ELR (cell line): ENCODE measurements around the gene EDIL3.
"Not testable (repeated sequence)": the region's sequence is repeated elsewhere in the genome, so short reads cannot be mapped to it uniquely, and the experiment has no call there.

ENCODE experiments used
- DNase-seq: peaks from one replicate; pipeline ENCODE4 v3.0.0-alpha.2; 2015; ENCODE audit warnings: low read depth

The EDIL3 gene

GRCh38 chr5:84059672-84060071 lies 325.0 kb downstream of the EDIL3 start:
- no peak for DNase-seq

GRCh38 chr5:84058561-84058960 lies 326.1 kb downstream of the EDIL3 start:
- peak; percentile 4 for DNase-seq

GRCh38 chr5:84057211-84057610 lies 327.5 kb downstream of the EDIL3 start:
- peak; percentile 5 for DNase-seq

GRCh38 chr5:84045964-84046363 lies 338.7 kb downstream of the EDIL3 start:
- DNase-seq = no peak

GRCh38 chr5:84036842-84037241 lies 347.8 kb downstream of the EDIL3 start:
- DNase-seq = no peak

- DNase-seq = peak; percentile 45
Measured at GRCh38 chr5:84032324-84032723, 352.4 kb downstream of the EDIL3 start.

- peak; percentile 70 for DNase-seq
Measured at GRCh38 chr5:84028093-84028492, 356.6 kb downstream of the EDIL3 start.

- not testable (repeated sequence) for DNase-seq
Measured at GRCh38 chr5:84018521-84018920, 366.2 kb downstream of the EDIL3 start.

- DNase-seq = peak; percentile 18
Measured at GRCh38 chr5:84017523-84018172, 367.0 kb downstream of the EDIL3 start.

GRCh38 chr5:84016085-84016484 lies 368.6 kb downstream of the EDIL3 start:
- no peak for DNase-seq

GRCh38 chr5:84014966-84015365 lies 369.7 kb downstream of the EDIL3 start:
- no peak for DNase-seq

GRCh38 chr5:83993803-83994202 lies 390.9 kb downstream of the EDIL3 start:
- DNase-seq = no peak

GRCh38 chr5:83991566-83992224 lies 393.0 kb downstream of the EDIL3 start:
- DNase-seq = peak; percentile 5

GRCh38 chr5:83988293-83988685 lies 396.4 kb downstream of the EDIL3 start:
- no peak for DNase-seq

GRCh38 chr5:83987513-83988292 lies 397.0 kb downstream of the EDIL3 start:
- no peak for DNase-seq

- DNase-seq = no peak
Measured at GRCh38 chr5:83983852-83984251, 400.8 kb downstream of the EDIL3 start.

GRCh38 chr5:83973925-83974815 lies 410.5 kb downstream of the EDIL3 start:
- peak; percentile 6 for DNase-seq

GRCh38 chr5:83972909-83973308 lies 411.8 kb downstream of the EDIL3 start:
- no peak for DNase-seq

GRCh38 chr5:83972236-83972635 lies 412.4 kb downstream of the EDIL3 start:
- peak; percentile 60 for DNase-seq

- DNase-seq = peak; percentile 10
Measured at GRCh38 chr5:83967417-83967816, 417.3 kb downstream of the EDIL3 start.

GRCh38 chr5:83965441-83965840 lies 419.2 kb downstream of the EDIL3 start:
- DNase-seq = no peak

- DNase-seq = peak; percentile 68
Measured at GRCh38 chr5:83964271-83964670, 420.4 kb downstream of the EDIL3 start.
